Gastrocnemius medialis (tissue), 4 donors: ENCODE data around the gene PPP1R9B.

Source experiments
- CTCF ChIP-seq, 5 experiments: fragments of 450-650 bp in 3 of 5; fragments of 200-600 bp in 2 of 5; sonication (generic) in 2 of 5; IDR thresholded peaks in 4 of 5; conservative IDR thresholded peaks in 1 of 5; 1 replicate in 4 of 5; 2 replicates in 1 of 5; pipeline ENCODE4 v1.5.1; 2016 to 2019; ENCODE audit warnings: antibody characterized with exemption in 5 of 5, mild to moderate bottlenecking in 3 of 5, moderate library complexity in 3 of 5
- POLR2A ChIP-seq, 2 donors: fragments of 450-650 bp; IDR thresholded peaks; one replicate each; pipeline ENCODE4 v1.6.1; 2017; ENCODE audit warnings: antibody characterized with exemption in 2 of 2, mild to moderate bottlenecking in 2 of 2, moderate library complexity in 2 of 2

- TF ChIP-seq CTCF (IDR thresholded peaks at IDR 0.05 in 4 of 5, conservative IDR thresholded peaks at IDR 0.05 in 1 of 5) = no peak
- no peak for TF ChIP-seq POLR2A (IDR thresholded peaks at IDR 0.05)
These were observed 16.7 kb downstream of the PPP1R9B start for GRCh38 chr17:50133769-50134099.
